ENCODE measurements around the gene WNT11.

Gene WNT11

DNA sequence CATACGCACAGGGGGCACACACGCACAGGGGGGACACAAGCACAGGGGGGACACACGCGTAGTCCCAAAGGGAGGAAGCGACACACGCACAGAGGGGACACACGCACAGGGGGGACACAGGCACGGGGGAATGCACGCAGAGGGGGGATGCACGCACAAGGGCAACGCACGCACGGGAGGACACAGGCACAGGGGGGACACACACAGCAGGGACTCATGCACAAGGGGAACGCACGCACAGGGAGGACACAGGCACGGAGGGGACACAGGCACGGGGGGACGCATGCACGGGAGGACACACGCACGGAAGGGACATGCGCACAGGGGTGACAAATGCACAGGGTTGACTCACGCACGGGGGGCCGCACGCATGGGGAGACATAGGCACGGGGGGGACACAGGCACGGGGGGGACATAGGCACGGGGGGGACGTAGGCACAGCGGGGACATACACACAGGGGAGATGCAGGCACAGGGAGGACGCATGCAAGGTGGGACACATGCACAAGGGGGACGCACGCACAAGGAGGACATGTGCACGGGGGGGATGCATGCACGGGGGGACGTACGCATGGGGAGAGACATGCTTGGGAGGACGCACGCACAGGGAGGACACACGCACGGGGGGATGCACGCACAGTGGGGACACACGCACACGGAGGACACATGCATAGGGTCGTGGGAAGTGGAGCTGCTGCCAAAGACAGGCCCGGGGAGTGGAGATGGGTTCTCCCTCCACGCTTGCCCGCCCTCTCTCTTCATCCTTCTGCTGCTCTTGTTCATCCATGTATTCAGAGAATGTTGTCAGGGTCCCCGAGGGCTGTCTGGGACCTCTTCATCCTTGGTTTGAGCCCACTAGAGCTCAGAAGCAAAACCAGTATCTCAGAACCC lies 41.2 kb downstream of the WNT11 start:
- Histone ChIP-seq H3K27ac (ENCODE audit: insufficient read depth in 1 of 2, low read depth in 1 of 2, low read length in 2 of 2, poor library complexity in 1 of 2, severe bottlenecking in 2 of 2) (no peak overlapping the region), H3K27me3 (replicated peaks in 2 of 5; ENCODE audit: control insufficient read depth in 4 of 5, insufficient read depth in 5 of 5, low read length in 4 of 5) (no peaks in the 10 kb centered on the region), H3K36me3 (ENCODE audit: control insufficient read depth in 4 of 4, insufficient read depth in 4 of 4, low read length in 3 of 4) (no peaks in the 10 kb centered on the region), H3K9me3 (ENCODE audit: control extremely low read depth in 1 of 5, control insufficient read depth in 4 of 5, insufficient read depth in 2 of 5, low read depth in 1 of 5, low read length in 4 of 5) (no peaks in the 10 kb centered on the region), H3K4me3 (ENCODE audit: control insufficient read depth in 1 of 7, extremely low read depth in 1 of 7, insufficient read depth in 4 of 7, low read depth in 2 of 7, low read length in 6 of 7) (no peak overlapping the region), H3K4me1 (ENCODE audit: control extremely low read depth in 1 of 4, control insufficient read depth in 4 of 4, insufficient read depth in 4 of 4, low read length in 3 of 4) (peaks cover 0 to 5% (median 1%) of the 10 kb centered on the region in 4 experiments)
- 95% methylated on average over 43 of the region's 50 CpGs for WGBS (ENCODE audit: insufficient coverage)
- DNase-seq = no peak
- POLR2A ChIA-PET = no interaction called here
- CTCF ChIA-PET = no interaction called here

DNA sequence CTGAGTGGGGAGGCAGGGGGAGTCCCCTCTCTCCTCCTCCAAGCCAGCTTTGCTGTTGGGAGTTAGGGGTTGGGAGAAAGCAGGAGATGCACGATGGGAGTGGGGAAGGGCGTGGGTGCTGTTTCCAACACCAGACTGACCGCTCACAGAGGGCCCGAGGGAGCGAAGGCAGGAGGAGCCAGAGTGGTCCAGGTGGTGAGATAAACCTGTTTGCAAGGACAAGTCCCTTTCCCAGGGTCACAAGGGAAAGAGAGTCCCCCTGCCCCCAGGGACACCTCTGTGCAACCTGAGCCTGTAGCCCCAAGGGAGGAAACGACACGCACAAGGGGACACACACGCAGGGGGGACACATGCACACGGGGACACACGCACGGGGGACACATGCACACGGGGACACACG lies 42.2 kb downstream of the WNT11 start:
- Histone ChIP-seq H3K9me3 (ENCODE audit: control extremely low read depth in 1 of 5, control insufficient read depth in 4 of 5, insufficient read depth in 2 of 5, low read depth in 1 of 5, low read length in 4 of 5) (no peaks in the 10 kb centered on the region), H3K27ac (ENCODE audit: insufficient read depth in 1 of 2, low read depth in 1 of 2, low read length in 2 of 2, poor library complexity in 1 of 2, severe bottlenecking in 2 of 2) (no peak overlapping the region), H3K36me3 (ENCODE audit: control insufficient read depth in 4 of 4, insufficient read depth in 4 of 4, low read length in 3 of 4) (no peaks in the 10 kb centered on the region), H3K27me3 (replicated peaks in 2 of 5; ENCODE audit: control insufficient read depth in 4 of 5, insufficient read depth in 5 of 5, low read length in 4 of 5) (no peaks in the 10 kb centered on the region), H3K4me3 (ENCODE audit: control insufficient read depth in 1 of 7, extremely low read depth in 1 of 7, insufficient read depth in 4 of 7, low read depth in 2 of 7, low read length in 6 of 7) (no peak overlapping the region), H3K4me1 (ENCODE audit: control extremely low read depth in 1 of 4, control insufficient read depth in 4 of 4, insufficient read depth in 4 of 4, low read length in 3 of 4) (peaks cover 0 to 5% (median under 1%) of the 10 kb centered on the region in 4 experiments)
- CTCF ChIA-PET = no interaction called here
- POLR2A ChIA-PET = no interaction called here
- 97% methylated on average over 7 of the region's 13 CpGs for WGBS (ENCODE audit: insufficient coverage)
- DNase-seq = no peak

DNA sequence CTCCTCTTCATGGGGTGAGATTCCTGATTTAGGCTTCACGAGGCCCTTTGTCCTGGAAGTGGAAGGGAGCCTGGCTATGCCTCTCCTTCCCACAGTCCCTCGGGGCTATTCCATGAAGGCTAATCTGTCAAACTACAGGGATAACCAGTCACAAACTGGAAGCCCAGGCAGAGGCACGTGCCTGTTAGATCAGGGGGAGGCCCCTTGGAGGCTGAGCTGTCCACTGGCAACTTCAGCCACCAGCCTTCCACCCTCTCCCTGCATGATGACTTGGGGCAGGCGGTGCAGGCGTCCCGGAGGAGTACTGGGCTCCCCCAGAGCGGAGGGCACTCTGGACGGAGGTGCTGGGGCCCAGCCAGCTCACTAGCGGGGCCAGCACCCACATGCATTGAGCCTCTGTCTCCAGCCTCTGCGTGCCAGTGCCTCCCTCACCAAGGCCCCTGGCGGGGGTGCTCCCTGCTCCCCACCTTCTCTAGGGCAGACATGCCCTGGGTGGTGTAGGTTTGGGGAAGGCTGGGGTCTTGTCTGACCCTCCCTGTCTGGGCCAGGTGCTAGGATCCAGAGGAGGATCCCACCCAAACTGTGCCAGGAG lies 42.9 kb downstream of the WNT11 start:
- Histone ChIP-seq H3K27me3 (replicated peaks in 2 of 5; ENCODE audit: control insufficient read depth in 4 of 5, insufficient read depth in 5 of 5, low read length in 4 of 5) (no peaks in the 10 kb centered on the region), H3K36me3 (ENCODE audit: control insufficient read depth in 4 of 4, insufficient read depth in 4 of 4, low read length in 3 of 4) (no peaks in the 10 kb centered on the region), H3K4me3 (ENCODE audit: control insufficient read depth in 1 of 7, extremely low read depth in 1 of 7, insufficient read depth in 4 of 7, low read depth in 2 of 7, low read length in 6 of 7) (no peak overlapping the region), H3K9me3 (ENCODE audit: control extremely low read depth in 1 of 5, control insufficient read depth in 4 of 5, insufficient read depth in 2 of 5, low read depth in 1 of 5, low read length in 4 of 5) (no peaks in the 10 kb centered on the region), H3K4me1 (ENCODE audit: control extremely low read depth in 1 of 4, control insufficient read depth in 4 of 4, insufficient read depth in 4 of 4, low read length in 3 of 4) (peaks cover 0 to 5% (median 0%) of the 10 kb centered on the region in 4 experiments), H3K27ac (ENCODE audit: insufficient read depth in 1 of 2, low read depth in 1 of 2, low read length in 2 of 2, poor library complexity in 1 of 2, severe bottlenecking in 2 of 2) (no peak overlapping the region)
- WGBS (ENCODE audit: insufficient coverage) = 98% methylated on average over 8 of the region's 11 CpGs
- ChIA-PET CTCF (interaction anchor here (1.0 kb wide), 1 partner anchor 13 kb away, joined by 3 read pairs; no protein-coding TSS in a partner anchor), POLR2A (no interaction called here)
- no peak for DNase-seq

DNA sequence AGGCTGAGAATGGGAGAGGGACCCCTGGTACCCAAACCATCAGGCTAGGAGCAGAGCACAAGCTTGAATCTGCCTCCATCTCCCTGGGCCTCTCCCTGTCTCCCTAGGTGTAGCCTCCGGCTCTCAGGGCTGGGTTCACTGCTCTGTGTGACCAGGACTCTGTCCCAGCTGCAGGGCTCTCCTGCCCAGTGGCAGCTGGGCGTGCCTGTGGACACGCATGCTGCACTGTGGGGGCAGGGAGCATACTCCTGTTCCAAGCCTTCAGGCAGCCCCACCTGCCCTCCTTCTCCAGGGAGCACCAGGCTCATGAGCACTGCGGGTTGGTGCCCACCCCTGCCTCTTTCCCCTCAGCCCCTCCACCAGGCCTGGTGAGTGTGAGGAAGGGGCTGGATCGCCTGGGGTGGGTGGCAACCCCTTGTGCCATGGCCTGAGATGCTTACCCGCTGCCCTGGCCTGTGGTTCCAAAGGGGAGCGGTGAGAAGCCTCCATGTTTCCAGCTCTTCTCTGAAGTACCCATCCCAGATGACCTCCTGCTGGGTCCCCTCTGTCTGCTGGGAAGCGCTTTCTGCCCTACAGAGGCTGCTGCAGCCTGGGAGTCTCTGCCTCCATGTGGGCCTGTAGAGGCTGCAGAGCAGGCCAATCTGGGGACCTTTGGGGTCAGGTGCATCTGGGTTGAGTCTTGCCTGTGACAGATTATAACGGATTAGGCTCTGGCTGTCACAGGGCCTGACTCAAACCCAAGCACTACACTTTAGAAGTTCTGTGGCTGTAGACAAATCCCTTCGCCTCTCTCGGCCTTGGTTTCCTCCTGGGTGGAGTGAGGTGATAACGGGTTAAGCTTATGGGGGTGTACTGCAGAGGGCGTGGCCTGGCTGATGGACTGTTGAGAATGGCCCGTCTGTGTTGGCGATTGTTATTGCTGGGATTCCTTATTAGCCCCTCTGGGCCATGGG lies 43.7 kb downstream of the WNT11 start:
- Histone ChIP-seq H3K4me1 (ENCODE audit: control extremely low read depth in 1 of 4, control insufficient read depth in 4 of 4, insufficient read depth in 4 of 4, low read length in 3 of 4) (peaks cover 0 to 5% (median 0%) of the 10 kb centered on the region in 4 experiments), H3K4me3 (ENCODE audit: control insufficient read depth in 1 of 7, extremely low read depth in 1 of 7, insufficient read depth in 4 of 7, low read depth in 2 of 7, low read length in 6 of 7) (no peak overlapping the region), H3K27me3 (replicated peaks in 2 of 5; ENCODE audit: control insufficient read depth in 4 of 5, insufficient read depth in 5 of 5, low read length in 4 of 5) (no peaks in the 10 kb centered on the region), H3K9me3 (ENCODE audit: control extremely low read depth in 1 of 5, control insufficient read depth in 4 of 5, insufficient read depth in 2 of 5, low read depth in 1 of 5, low read length in 4 of 5) (no peaks in the 10 kb centered on the region), H3K36me3 (ENCODE audit: control insufficient read depth in 4 of 4, insufficient read depth in 4 of 4, low read length in 3 of 4) (no peaks in the 10 kb centered on the region), H3K27ac (ENCODE audit: insufficient read depth in 1 of 2, low read depth in 1 of 2, low read length in 2 of 2, poor library complexity in 1 of 2, severe bottlenecking in 2 of 2) (no peak overlapping the region)
- POLR2A ChIA-PET = no interaction called here
- CTCF ChIA-PET = interaction anchor here (0.8 to 1.1 kb wide), 4 partner anchors 10 to 359 kb away, joined by 3 to 4 read pairs (median 3); no protein-coding TSS in a partner anchor
- no peak for DNase-seq
- 94% methylated on average over 11 of the region's 15 CpGs for WGBS (ENCODE audit: insufficient coverage)

DNA sequence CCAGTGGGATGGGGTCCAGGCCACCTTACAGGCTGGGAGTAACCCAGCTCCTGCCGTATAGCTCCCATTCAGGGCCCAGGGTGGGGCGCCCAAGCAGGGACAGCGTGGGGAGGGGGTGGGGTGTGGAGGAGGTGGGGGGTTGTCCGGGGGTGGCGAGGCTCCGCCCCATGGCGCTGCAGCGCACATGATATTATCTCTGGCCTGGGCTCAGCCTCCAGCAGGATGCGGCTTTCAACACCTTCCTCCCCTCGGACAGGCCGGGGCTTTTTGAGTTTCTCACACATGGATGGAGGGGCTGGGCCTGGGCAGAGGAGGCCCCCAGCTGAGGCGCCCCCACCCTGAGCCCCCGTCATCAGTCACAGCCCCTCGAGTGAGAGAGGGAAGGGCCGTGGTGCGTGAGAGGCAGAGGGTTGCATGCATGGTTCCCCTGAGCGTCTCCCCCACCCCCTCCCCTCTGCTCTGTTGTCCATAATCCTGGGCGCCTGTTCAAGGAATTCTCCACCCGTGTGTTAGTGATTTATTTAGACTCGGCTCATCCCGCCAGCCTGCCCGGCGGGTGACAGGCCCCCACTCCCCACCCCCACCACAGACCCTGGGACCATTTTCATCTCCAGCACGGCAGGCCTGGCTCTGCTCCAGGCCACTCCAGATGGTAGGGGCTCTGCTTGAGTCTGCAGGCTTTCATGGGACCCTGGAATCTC lies 44.9 kb downstream of the WNT11 start:
- Histone ChIP-seq H3K4me1 (ENCODE audit: control extremely low read depth in 1 of 4, control insufficient read depth in 4 of 4, insufficient read depth in 4 of 4, low read length in 3 of 4) (peaks cover 0 to 5% (median 0%) of the 10 kb centered on the region in 4 experiments), H3K27ac (ENCODE audit: insufficient read depth in 1 of 2, low read depth in 1 of 2, low read length in 2 of 2, poor library complexity in 1 of 2, severe bottlenecking in 2 of 2) (no peak overlapping the region), H3K4me3 (ENCODE audit: control insufficient read depth in 1 of 7, extremely low read depth in 1 of 7, insufficient read depth in 4 of 7, low read depth in 2 of 7, low read length in 6 of 7) (no peak overlapping the region), H3K36me3 (ENCODE audit: control insufficient read depth in 4 of 4, insufficient read depth in 4 of 4, low read length in 3 of 4) (no peaks in the 10 kb centered on the region), H3K27me3 (replicated peaks in 2 of 5; ENCODE audit: control insufficient read depth in 4 of 5, insufficient read depth in 5 of 5, low read length in 4 of 5) (no peaks in the 10 kb centered on the region), H3K9me3 (ENCODE audit: control extremely low read depth in 1 of 5, control insufficient read depth in 4 of 5, insufficient read depth in 2 of 5, low read depth in 1 of 5, low read length in 4 of 5) (no peaks in the 10 kb centered on the region)
- DNase-seq = peak in 2 of 3 donors; percentile 38 to 67
- CTCF ChIA-PET = interaction anchor here (0.8 to 1.1 kb wide), 3 partner anchors 9 to 358 kb away, joined by 3 to 4 read pairs (median 3); no protein-coding TSS in a partner anchor
- WGBS (ENCODE audit: insufficient coverage) = 28% methylated on average over 7 of the region's 24 CpGs
- POLR2A ChIA-PET = no interaction called here

DNA sequence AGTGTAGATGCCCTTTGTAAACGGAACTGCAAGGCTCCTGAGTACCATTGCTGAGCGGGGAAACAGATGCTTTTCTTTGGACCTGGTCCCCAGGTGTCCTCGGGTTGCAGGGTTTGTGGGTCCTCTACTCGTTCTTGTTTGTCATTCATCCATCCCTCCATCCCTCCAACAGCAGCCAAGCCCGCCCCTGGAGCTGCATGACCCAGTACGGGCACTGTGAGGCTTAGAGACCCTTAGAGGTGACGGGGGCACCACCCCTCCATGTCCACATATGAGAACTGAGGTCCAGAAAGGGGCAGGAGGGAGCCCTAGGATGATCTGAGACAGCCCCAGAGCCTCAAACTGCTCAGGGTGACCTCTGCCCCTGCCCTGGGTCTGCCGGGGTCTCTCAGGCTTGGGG lies 45.4 kb downstream of the WNT11 start:
- Histone ChIP-seq H3K9me3 (ENCODE audit: control extremely low read depth in 1 of 5, control insufficient read depth in 4 of 5, insufficient read depth in 2 of 5, low read depth in 1 of 5, low read length in 4 of 5) (no peaks in the 10 kb centered on the region), H3K27ac (ENCODE audit: insufficient read depth in 1 of 2, low read depth in 1 of 2, low read length in 2 of 2, poor library complexity in 1 of 2, severe bottlenecking in 2 of 2) (no peak overlapping the region), H3K36me3 (ENCODE audit: control insufficient read depth in 4 of 4, insufficient read depth in 4 of 4, low read length in 3 of 4) (no peaks in the 10 kb centered on the region), H3K27me3 (replicated peaks in 2 of 5; ENCODE audit: control insufficient read depth in 4 of 5, insufficient read depth in 5 of 5, low read length in 4 of 5) (no peaks in the 10 kb centered on the region), H3K4me3 (ENCODE audit: control insufficient read depth in 1 of 7, extremely low read depth in 1 of 7, insufficient read depth in 4 of 7, low read depth in 2 of 7, low read length in 6 of 7) (no peak overlapping the region), H3K4me1 (ENCODE audit: control extremely low read depth in 1 of 4, control insufficient read depth in 4 of 4, insufficient read depth in 4 of 4, low read length in 3 of 4) (peaks cover 0 to 5% (median 0%) of the 10 kb centered on the region in 4 experiments)
- no peak for DNase-seq
- WGBS (ENCODE audit: insufficient coverage) = 93% methylated on average over 6 of the region's 8 CpGs
- ChIA-PET CTCF (no interaction called here), POLR2A (no interaction called here)
